NCI-H2107 (cell line): ENCODE data around the gene ROS1.

Source experiments
- DNase-seq: peaks from one replicate; lab custom pipeline; 2025; lab: John Stamatoyannopoulos, UW

Gene ROS1

DNA sequence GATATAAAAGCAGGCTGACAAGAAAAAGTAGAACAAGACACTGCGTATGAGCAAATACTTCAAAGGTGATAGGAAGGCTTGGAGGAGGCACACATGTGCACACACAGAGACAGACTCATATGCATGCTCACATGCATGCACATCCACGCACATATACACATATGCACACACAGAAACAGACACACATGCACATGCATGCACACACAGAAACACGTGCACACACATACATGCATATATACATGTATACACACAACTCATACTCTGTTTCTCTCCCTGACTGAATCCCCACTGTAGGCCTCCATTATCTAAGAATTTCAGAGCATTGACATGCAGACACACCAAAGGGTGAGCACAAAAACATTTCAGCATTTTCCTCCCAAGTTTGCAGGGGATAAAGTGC, 116.7 kb downstream of the ROS1 start:
- DNase-seq: no peak

DNA sequence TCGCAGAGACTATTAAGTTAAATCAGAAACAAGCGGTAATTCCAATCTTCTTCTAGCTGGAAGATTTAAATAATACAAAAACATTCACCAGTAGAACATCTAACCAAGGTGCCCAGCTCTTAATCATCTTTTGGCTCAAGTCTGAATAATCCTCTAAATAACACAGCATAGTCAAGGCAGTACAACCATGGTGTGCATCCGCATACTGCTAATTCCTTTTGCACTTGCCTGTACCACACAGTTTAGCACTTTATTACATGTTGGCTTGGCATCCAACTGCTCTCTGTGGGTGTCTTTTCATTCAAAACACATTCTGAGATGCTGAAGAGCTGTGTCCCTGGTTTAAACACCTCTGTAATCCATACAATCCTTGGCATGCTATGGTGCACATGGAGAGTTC, 118.1 kb downstream of the ROS1 start:
- DNase-seq: no peak

DNA sequence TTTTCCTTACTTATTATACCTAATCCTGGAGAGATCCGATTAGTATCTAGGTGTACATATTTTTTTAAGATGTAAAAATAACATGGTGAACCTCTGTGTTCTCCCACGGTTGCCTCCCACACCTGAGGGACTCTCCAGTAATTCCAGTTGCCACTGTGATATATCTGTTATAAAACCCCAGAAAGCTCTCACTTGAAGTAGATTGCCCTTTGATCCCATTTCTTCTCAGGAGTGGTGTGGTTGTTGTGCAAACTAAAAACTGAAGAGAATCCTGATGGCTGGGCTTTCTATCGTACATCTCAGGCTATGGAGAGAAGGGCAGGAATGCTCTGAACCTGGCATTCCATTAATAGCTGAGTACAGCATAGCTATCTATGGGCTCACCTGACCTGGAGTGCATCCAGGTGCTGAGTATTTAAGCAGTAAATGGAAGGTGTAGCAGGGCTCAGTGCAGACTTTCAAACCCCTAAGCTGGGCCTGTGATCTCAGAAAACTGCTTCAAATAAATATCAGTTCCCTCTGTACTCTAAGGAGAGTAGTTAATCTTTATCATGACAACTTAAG, 119.4 kb downstream of the ROS1 start:
- DNase-seq: no peak

DNA sequence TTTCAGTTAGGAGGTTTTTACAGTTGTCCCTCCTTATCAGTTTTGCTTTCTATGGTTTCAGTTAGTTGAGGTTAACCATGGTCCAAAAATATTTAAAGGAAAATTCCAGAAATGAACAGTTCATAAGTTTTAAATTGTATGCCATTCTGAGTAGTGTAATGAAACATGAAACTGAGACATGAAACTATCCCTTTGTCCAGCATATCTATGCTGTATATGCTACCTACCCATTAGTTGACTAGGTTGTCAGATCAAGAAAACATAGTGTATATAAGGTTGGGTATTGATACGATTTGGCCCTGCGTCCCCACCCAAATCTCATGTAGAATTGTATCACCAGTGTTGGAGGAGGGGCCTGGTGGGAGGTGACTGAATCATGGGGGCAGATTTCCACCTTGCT, 121.3 kb downstream of the ROS1 start:
- no peak for DNase-seq

DNA sequence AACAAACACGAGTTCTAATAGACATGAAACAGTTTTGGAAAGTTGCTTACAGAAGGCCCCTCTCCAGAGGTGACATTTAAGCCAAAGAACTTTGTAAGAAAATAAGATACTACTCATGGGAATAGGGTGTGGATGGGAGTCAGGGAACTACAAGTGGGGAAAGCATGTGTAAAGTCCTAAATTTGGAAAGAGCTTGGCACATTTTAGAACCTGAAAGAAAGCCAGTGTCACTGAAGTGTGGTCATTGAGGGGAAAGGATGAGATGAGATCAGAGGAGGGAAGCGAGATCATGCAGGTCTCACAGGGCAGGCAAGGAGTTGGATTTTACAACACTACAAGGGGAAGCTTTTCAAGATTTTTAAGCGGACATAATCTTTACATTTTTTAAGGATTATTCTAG, 122.4 kb downstream of the ROS1 start:
- no peak for DNase-seq

DNA sequence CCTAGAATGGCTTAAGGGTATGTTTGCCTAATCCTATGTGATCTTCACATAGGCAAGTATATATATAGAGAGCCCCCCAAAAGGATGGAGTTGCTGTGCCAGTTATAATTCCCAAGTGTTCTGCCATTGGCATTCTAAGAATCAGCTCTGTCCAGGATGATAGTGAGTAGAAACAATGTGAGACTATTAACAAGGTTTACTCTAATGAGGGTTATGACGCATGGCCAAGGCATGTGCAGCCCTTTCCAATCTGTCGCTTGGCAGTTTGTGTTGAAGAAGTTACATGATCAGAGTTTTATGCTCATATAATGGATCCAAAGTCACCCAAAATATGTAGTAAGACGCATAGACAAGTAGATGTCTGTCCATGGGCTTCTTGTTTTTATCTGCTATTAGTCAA, 126.8 kb downstream of the ROS1 start:
- no peak for DNase-seq

DNA sequence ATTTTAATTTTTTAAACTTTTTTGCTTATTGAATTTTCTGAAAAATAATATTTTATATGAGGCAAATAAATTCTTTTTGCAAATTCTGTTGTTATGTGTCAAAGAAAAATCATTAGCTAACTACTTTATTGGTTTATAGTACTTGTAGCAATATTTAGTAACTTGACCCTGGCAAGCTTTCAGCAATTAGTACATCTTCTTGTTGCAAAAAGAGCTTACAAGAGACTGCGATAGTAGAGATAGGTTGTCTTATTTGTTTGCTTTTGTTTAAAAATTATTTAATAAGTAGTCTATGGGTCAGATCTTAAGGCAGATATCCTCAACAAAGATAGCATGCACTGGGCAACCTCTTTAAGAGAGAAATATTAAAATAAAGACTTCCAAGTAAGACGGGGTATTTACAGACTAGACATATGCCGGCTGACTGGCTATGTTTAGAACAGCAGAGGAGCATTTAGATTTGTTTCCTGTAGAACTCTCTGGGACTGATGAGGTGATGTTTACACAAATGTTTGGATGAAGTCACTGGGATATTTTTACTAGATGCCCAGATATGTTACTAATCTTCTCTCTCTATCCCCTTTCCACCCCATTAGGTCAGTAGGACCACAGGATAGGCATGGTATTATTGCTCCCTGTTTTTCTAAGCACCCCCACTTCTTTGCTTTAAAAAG, 135.4 kb downstream of the ROS1 start:
- no peak for DNase-seq

DNA sequence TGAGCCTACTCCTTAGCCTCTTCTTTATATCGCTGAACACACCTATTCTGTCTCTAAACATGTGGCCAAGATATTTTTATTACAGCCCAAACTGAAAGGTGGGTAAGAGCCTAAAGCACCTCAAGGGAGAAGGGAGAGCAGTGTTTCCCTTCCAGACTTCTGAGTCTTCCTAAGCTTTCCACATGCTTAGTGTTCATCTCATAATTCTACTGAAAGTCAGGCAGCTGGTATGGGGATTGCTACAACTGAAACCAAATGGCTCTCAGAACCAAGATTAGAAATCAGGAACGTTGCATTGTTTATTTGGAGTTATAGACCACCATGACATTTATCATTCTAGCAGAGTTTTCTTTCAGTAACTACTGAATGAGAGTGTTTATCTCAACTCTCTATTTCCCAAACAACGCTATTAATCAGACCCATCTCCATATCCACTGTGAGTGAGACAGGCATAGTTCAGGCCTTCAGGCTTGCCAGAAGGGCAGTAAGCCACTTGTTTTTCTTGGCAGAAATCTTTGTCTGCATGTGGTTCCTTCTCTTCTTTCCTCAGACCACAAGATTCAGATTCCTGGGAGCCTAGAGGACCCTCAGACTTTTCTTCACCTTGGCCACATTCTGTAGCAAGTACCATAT, 137.5 kb downstream of the ROS1 start:
- no peak for DNase-seq

DNA sequence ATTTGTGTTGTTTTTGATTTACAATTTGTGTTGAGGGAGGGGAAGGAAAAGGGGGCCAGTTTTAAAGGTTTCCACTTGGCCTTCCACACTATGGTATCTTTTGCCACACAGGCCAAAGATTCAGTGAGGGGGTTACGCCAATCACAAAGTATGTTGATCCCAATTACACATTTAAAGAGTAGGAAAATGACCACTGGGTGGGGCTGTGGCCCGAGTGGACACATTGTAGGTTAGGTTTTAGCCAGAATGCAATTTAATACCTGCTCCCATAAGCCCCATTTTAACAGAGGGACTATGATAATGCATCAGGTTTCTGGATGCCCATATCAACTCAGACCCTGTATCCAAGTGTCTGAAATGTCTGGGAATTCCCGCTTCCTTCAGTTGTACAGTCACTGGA, 144.8 kb downstream of the ROS1 start:
- no peak for DNase-seq

DNA sequence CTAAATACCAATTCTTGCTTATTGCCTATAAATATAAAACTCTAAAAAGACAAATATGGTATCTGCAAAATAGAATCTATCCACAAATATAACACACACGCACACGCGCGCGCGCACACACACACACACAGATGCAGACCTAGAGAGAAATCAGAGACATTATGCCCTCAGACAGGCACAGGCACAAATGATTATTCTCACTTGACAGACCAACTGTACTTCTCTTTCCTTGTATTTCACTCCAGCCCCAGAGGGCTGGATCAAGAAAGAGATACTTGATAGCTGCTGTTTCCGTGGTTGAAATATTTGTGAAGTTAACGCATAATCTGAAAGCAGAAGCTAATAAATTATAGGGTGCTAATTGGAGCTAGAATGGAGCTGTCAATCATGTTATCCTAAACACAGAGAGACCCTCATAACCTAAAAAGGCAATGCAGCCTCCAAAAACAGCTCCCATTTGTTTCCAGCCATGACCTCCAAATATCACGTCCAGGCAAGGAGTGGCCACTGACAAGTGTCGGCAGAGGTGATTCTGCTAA, 148.9 kb downstream of the ROS1 start:
- no peak for DNase-seq

DNA sequence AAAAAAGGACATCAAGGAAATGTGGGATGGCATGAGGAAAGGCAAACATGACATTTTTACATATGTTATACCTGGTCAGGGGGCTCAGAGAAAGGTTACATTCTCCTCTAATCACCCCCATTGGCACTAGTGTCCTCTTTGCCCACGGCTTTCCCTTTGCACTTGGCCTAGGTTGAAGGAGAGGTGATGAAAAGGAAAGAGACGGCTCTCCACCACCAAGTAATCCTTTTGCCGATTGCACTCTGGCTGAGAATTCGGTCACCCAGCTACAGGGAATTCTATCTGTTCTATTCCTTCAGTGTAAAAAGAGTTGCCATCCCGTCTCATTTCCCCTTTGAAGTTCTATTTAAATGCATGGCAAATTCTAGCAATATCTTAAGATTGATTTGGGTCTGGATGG, 150.0 kb downstream of the ROS1 start:
- DNase-seq: no peak

DNA sequence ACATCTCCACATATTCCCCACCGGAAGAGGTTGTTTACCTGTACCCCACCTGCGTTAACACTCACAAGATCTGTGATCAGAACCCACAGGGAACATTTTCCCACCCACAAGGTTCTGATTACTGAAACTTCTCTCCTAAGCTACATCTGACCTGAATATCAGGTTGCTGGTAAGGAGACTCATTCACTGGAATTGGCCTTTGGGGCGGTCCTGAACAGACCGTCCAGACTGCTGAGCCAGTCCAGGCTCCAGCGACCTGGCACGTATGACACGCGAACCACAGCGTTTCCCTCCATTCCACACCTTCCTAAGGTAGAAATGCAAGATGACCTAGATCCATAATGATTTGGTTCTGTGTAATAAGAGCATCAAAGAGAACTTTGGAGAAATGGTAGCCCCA, 150.5 kb downstream of the ROS1 start:
- DNase-seq: no peak

DNA sequence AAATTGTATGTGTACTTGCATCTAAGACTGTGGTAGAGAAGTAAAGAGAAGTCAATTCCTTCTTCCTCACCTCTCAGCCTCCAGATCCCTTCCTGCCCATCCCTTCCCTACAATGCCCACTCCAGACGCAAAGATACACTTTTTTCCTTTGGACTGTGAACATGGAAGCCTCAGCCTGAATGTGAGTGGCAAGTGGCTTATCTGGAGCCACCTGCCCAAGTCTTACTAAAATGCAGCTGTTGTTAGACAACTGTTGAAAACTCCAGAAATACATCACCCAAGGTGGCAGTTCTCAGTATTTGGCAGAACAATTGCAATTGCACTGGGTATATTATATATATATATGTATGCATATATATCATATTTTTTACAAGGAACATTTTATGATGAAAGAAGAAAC, 152.9 kb downstream of the ROS1 start:
- DNase-seq: no peak

DNA sequence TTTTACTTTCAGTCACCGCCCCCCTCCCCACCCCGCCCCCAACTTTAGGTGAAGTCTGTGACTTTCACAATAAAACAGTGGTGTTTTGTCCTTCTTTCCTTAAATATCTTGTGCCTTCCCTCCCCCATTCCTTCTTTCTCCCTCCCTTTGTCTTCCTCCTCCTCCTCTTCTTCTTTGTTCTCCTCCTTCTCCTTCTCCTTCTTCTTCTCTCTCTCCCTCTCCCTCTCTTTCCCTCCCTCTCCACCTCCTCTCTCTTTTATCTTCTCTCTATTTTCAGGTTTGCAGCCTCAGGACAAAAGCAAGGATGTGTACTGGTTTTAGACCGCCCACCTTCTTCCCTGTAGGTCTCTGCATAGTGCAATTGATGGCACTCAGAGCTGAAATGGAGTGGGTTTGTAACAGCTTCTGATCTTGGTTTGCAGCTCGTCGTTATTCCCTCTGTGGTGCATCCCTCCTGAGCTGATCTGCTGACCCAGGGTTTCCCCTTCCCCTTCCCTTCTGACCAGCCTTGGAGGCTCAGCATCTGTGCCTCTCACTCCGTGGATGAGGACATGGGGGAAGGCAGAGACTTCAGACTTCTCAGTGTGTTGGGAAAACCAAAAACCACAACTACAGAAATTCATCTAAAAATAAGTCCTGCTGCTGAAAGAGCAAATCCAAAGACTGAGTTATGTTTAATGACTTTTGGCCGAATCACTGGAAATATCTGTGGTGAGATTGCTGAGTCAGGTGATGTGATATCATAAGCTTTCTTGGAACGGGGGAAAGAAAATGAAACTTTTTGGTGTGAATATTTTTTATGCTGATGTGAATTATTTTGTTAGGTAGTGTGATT, 153.5 kb downstream of the ROS1 start:
- DNase-seq: no peak

DNA sequence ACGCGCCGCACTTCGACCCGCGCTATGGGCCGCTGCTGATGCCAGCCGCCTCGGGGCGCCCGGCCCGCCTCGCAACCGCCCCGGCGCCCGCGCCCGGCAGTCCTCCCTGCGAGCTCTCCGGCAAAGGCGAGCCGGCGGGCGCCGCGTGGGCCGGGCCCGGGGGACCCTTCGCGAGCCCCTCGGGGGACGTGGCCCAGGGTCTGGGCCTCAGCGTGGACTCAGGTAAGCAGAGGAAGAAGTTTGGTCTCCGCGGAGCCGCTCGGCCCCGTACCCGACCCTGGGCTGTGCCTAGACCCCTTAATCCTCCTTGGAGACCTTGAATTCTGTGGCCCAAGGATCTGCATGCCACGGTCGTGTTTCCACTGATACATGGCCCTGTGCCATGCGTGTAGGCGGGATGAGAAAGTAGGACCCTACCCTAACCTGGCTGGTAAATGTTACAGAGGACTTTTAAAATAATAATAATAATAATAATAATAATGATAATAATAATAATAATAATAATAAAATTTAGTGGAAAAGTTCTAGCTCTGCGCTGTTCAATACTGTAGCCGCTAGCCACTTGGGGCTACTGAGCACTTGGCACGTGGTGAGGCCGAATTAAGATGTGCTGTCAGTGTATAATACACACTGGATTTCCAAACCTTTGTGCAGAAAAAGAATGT, 154.8 kb downstream of the ROS1 start:
- no peak for DNase-seq

DNA sequence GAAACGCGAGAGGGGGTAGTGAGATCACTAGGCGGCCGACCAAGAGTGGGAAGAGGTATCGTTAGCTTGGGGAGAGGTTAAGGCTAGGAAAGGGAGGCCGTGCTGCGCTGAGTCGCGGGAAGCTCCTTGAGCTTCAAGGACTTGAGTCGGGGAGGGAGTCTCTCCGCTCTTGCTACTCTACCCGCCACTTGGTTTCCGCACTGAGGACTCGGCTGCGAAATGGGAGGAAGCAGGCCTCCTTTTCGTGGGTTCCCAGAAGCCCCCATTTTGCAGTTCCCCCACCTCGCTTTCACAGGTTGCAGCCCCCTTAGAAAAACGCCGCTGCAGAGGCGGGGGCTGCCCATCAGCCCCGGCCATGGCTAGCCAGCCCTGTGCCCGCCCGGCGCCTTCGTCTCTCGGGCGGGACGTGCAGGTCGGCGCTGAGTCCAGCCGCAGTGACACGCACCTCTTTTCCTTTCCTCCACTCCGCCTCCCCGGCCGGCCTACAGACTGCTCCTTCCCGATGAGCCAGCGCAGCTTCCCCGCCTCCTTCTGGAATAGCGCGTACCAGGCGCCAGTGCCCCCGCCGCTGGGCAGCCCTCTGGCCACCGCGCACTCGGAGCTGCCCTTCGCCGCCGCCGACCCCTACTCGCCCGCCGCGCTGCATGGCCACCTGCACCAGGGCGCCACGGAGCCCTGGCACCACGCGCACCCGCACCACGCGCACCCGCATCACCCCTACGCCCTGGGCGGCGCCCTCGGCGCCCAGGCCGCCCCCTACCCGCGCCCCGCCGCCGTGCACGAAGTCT, 155.5 kb downstream of the ROS1 start:
- DNase-seq: no peak

DNA sequence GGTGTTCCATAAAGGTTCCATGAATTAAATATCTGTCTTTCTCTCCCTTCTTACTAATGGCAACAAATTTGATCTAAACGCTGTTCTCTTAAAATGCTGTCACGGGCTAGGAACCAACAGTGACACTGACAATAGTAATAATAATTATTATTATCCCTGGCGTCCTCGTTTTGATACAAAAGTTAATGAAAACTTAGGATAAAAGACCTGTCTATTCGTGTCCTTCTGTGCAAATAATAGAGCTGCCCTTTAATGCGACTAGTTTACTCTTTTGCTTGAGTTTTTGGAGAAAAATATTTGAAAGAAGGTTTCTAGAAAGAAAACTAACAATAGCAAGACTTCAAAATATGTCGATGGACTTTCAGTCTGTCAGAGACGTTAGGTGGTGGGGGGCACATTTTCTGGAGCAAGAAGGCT, 156.1 kb downstream of the ROS1 start:
- no peak for DNase-seq

DNA sequence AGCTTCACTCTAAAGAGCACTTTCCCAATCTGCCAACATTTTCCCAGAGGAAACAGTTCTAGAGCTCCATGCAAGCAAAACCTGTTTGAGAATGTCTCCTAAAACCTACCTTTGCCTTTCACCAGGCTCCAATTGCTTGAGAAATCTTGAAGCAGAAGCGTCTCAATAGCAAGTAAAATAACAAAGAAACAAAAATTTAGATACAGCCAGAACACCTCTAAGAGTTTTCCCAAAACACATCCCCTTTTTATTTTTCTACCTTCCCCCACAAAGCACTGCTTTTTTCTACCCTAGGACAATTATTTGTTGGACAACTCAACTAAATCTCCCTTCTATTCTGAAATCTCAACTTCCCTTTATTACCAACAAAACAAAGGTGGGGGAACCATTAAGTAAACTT, 156.8 kb downstream of the ROS1 start:
- DNase-seq: no peak

DNA sequence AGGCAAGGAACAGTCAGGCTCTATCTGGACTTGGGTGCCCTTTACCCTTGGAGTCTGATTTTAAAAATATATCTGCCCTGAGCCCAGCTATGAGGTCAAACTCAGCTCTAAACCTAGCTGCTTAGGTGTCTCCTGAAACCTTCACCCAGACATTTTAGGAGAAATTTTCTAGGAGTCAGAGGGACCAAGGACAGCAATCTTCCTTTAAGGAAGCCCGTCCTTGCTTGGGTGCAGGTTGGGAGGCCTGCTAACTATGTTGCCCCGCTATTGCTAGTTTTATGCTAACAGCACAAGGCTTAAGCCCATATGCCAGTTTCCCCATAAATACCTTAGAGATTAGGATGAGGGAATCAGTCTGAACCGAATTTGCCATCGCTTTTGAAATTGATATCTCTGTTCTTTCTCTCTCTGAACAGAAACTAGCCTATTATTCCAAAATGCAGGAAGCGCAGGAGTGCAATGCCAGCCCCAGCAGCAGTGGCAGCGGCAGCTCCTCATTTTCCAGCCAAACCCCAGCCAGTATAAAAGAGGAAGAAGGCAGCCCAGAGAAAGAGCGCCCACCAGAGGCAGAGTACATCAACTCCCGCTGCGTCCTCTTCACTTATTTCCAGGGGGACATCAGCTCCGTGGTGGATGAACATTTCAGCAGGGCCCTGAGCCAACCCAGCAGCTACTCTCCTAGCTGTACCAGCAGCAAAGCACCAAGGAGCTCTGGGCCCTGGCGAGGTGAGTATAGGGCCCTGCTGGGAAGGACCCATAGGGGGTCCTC, 157.8 kb downstream of the ROS1 start:
- DNase-seq: no peak

DNA sequence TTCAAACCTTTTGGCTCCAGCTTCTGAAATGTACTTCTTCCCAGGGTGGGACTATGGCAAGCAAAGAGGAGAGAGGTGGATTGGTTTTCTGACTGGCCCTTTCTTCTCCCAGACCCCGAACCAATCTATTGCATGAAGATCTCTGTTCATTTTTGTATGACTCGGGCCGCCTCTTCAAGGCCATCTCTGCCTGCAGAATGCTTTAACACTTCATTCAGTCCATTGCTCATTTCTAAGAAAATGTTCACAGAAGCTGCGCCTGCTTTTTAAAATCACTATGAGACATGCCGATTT, 158.7 kb downstream of the ROS1 start:
- DNase-seq: no peak
